ENCODE data around the gene HTT.
A peak's percentile ranks its signal among the peaks of the same experiment; 100 is the strongest.
"Not testable (repeated sequence)": the region's sequence is repeated elsewhere in the genome, so short reads cannot be mapped to it uniquely, and the experiment has no call there.

Gene HTT

GRCh38 chr4:3085948-3086670, 11.6 kb downstream of the HTT start:
- DNase-seq: no peak

- DNase-seq: no peak
Observed at GRCh38 chr4:3087115-3087797, 12.8 kb downstream of the HTT start.

- DNase-seq: no peak
Observed at GRCh38 chr4:3091464-3091863, 17.0 kb downstream of the HTT start.

- DNase-seq: not testable (repeated sequence)
Observed at GRCh38 chr4:3094701-3095100, 20.2 kb downstream of the HTT start.

- no peak for DNase-seq
Observed at GRCh38 chr4:3096202-3096601, 21.7 kb downstream of the HTT start.

GRCh38 chr4:3098346-3098745, 23.9 kb downstream of the HTT start:
- DNase-seq: no peak

GRCh38 chr4:3106339-3107186, 32.1 kb downstream of the HTT start:
- peak; percentile 77 for DNase-seq

GRCh38 chr4:3107271-3107670, 32.8 kb downstream of the HTT start:
- no peak for DNase-seq

- DNase-seq: no peak
Observed at GRCh38 chr4:3107691-3108121, 33.2 kb downstream of the HTT start.

GRCh38 chr4:3108211-3108610, 33.7 kb downstream of the HTT start:
- no peak for DNase-seq

GRCh38 chr4:3111461-3111860, 37.0 kb downstream of the HTT start:
- DNase-seq: no peak

GRCh38 chr4:3112201-3112600, 37.7 kb downstream of the HTT start:
- no peak for DNase-seq

- DNase-seq: no peak
Observed at GRCh38 chr4:3112609-3113469, 38.4 kb downstream of the HTT start.

- DNase-seq: no peak
Observed at GRCh38 chr4:3114377-3114776, 39.9 kb downstream of the HTT start.

GRCh38 chr4:3115637-3116270, 41.3 kb downstream of the HTT start:
- no peak for DNase-seq

GRCh38 chr4:3116955-3117354, 42.5 kb downstream of the HTT start:
- DNase-seq: no peak

- DNase-seq: no peak
Observed at GRCh38 chr4:3118312-3118711, 43.8 kb downstream of the HTT start.

GRCh38 chr4:3119464-3119863, 45.0 kb downstream of the HTT start:
- DNase-seq: no peak

- no peak for DNase-seq
Observed at GRCh38 chr4:3121110-3121509, 46.6 kb downstream of the HTT start.

GRCh38 chr4:3121596-3121995, 47.1 kb downstream of the HTT start:
- no peak for DNase-seq

- no peak for DNase-seq
Observed at GRCh38 chr4:3122081-3122563, 47.6 kb downstream of the HTT start.

- DNase-seq: no peak
Observed at GRCh38 chr4:3123181-3123671, 48.7 kb downstream of the HTT start.

Measured in activated effector memory CD4-positive, alpha-beta T cell treated with Interleukin-2 at 50 U/mL for 16 hours (primary cell).